A549 (cell line): ENCODE measurements around the gene CD69. TPM values are rescaled to one million over a fixed set of nuclear protein-coding genes. Genes with fewer than 3 reads are reported as not detected.

Source experiments
- ATAC-seq, 2 experiments: fragments of 200-7000 bp in 1 of 2; fragments of >200 bp in 1 of 2; cut with Nextera tagmentation in 1 of 2; cut with Tn5 transposase in 1 of 2; 3 replicates each; pipeline versions ENCODE4 v1.8.0 to v1.9.1; 2018 to 2020; ENCODE audit warnings: mild to moderate bottlenecking in 1 of 2, moderate library complexity in 1 of 2
- CTCF ChIA-PET: fragments of 300-600 bp; sonication (Branson Sonifier 250); formaldehyde crosslinking; extraction: SDS; loops from one replicate; lab custom pipeline; 2021; ENCODE audit warnings: antibody characterized with exemption, inconsistent platforms; lab: Yijun Ruan, JAX
- POLR2A ChIA-PET: fragments of 350-600 bp; formaldehyde crosslinking; extraction: SDS; loops from one replicate; lab custom pipeline; 2021; ENCODE audit warnings: antibody characterized with exemption, inconsistent platforms; lab: Yijun Ruan, JAX
- DNase-seq, 2 experiments: peaks; one replicate each; pipeline versions ENCODE4 v3.0.0 to v3.0.0-alpha.2; 2011 to 2016; ENCODE audit warnings: low read depth in 1 of 2, low spot score in 1 of 2
- FAIRE-seq: peaks from 2 replicates; lab custom pipeline; 2011; peaks lifted over from hg19 to GRCh38; lab: Jason Lieb, UNC
- H3K27ac ChIP-seq, 2 experiments: fragments of >200 bp; sonication (Bioruptor Twin); formaldehyde crosslinking; 3 replicates each; pipeline ENCODE4 v1.5.1; 2016 to 2017
- H3K4me1 ChIP-seq: fragments of >200 bp; sonication (Bioruptor Twin); formaldehyde crosslinking; 3 replicates; pipeline ENCODE4 v1.6.1; 2016
- H3K4me2 ChIP-seq: fragments of >200 bp; sonication (Bioruptor Twin); formaldehyde crosslinking; 3 replicates; pipeline ENCODE4 v1.6.1; 2016
- H3K4me3 ChIP-seq: fragments of >200 bp; sonication (Bioruptor Twin); formaldehyde crosslinking; 3 replicates; pipeline ENCODE4 v1.5.1; 2016
- H3K9me3 ChIP-seq: fragments of >200 bp; sonication (Bioruptor Twin); formaldehyde crosslinking; 3 replicates; pipeline ENCODE4 v1.6.1; 2016
- ATOH8 ChIP-seq: fragments of 250-450 bp; sonication (Bioruptor Pico); IDR thresholded peaks from 2 replicates; pipeline ENCODE4 v1.5.0; 2020; ENCODE audit warnings: low read depth, mild to moderate bottlenecking, moderate library complexity
- CEBPB ChIP-seq, 2 experiments: fragments of >200 bp in 1 of 2; sonication (Bioruptor Twin) in 1 of 2; formaldehyde crosslinking in 1 of 2; IDR thresholded peaks; 2 replicates each; pipeline ENCODE4 v1.6.1; 2012 to 2016
- CHD2 ChIP-seq: fragments of 150-350 bp; IDR thresholded peaks from 2 replicates; pipeline ENCODE4 v1.6.1; 2014; ENCODE audit warnings: low read length; ENCODE audit not compliant: partially characterized antibody
- CHD4 ChIP-seq: fragments of 200-600 bp; sonication (generic); IDR thresholded peaks from 2 replicates; pipeline ENCODE4 v1.6.1; 2016; ENCODE audit warnings: antibody characterized with exemption, mild to moderate bottlenecking, borderline replicate concordance
- EHF ChIP-seq: fragments of 250-450 bp; sonication (Bioruptor Pico); IDR thresholded peaks from 2 replicates; pipeline ENCODE4 v1.5.0; 2020; ENCODE audit warnings: mild to moderate bottlenecking
- ESRRA ChIP-seq: fragments of 150-350 bp; IDR thresholded peaks from 2 replicates; pipeline ENCODE4 v1.6.1; 2014; ENCODE audit warnings: mild to moderate bottlenecking, low read length, borderline replicate concordance
- HMGXB4 ChIP-seq: fragments of 250-450 bp; sonication (Bioruptor Pico); IDR thresholded peaks from 2 replicates; pipeline ENCODE4 v1.5.0; 2021; ENCODE audit warnings: mild to moderate bottlenecking, moderate library complexity, borderline replicate concordance
- HOXB13 ChIP-seq: fragments of 250-450 bp; sonication (Bioruptor Pico); IDR thresholded peaks from 2 replicates; pipeline ENCODE4 v1.5.0; 2020; ENCODE audit warnings: low read depth, mild to moderate bottlenecking, moderate library complexity
- JUN ChIP-seq, 2 experiments: fragments of >200 bp; sonication (Bioruptor Twin); formaldehyde crosslinking; IDR thresholded peaks; 2 replicates in 1 of 2; 3 replicates in 1 of 2; pipeline ENCODE4 v1.6.1; 2016 to 2017
- KDM5A ChIP-seq: fragments of 200-600 bp; sonication (generic); IDR thresholded peaks from 2 replicates; pipeline ENCODE4 v1.6.1; 2016; ENCODE audit warnings: antibody characterized with exemption, mild to moderate bottlenecking
- MAFK ChIP-seq: fragments of 450-650 bp; IDR thresholded peaks from 2 replicates; pipeline ENCODE4 v1.6.1; 2014; ENCODE audit not compliant: partially characterized antibody
- MYC ChIP-seq: IDR thresholded peaks from 2 replicates; pipeline ENCODE4 v1.6.1; 2012; ENCODE audit warnings: mild to moderate bottlenecking, inconsistent platforms, low read length, improper control_type of control experiment, borderline replicate concordance
- NFE2L2 ChIP-seq: fragments of 150-350 bp; conservative IDR thresholded peaks from 2 replicates; pipeline ENCODE4 v1.6.1; 2014; ENCODE audit warnings: low read length
- POLR2A ChIP-seq: IDR thresholded peaks from 2 replicates; pipeline ENCODE4 v1.6.1; 2012; ENCODE audit warnings: mild to moderate bottlenecking, low read length
- RARB ChIP-seq: fragments of 250-450 bp; sonication (Bioruptor Pico); IDR thresholded peaks from 2 replicates; pipeline ENCODE4 v1.8.0; 2021; ENCODE audit warnings: mild to moderate bottlenecking, moderate library complexity
- RCOR1 ChIP-seq: fragments of 150-350 bp; IDR thresholded peaks from 2 replicates; pipeline ENCODE4 v1.6.1; 2014; ENCODE audit warnings: antibody characterized with exemption, low read length, low read depth
- RFX5 ChIP-seq: fragments of 450-650 bp; IDR thresholded peaks from 2 replicates; pipeline ENCODE4 v1.7.1; 2014; ENCODE audit warnings: antibody characterized with exemption, mild to moderate bottlenecking, moderate library complexity
- RNF2 ChIP-seq: fragments of 200-600 bp; sonication (generic); IDR thresholded peaks from 2 replicates; pipeline ENCODE4 v1.6.1; 2016; ENCODE audit warnings: low read depth, mild to moderate bottlenecking, antibody characterized with exemption, moderate library complexity, borderline replicate concordance
- SMC3 ChIP-seq: fragments of >200 bp; sonication (Bioruptor Twin); formaldehyde crosslinking; IDR thresholded peaks from 3 replicates; pipeline ENCODE4 v1.6.1; 2018; ENCODE audit warnings: inconsistent platforms
- TP53 ChIP-seq: fragments of 250-450 bp; sonication (Bioruptor Pico); IDR thresholded peaks from 2 replicates; pipeline ENCODE4 v1.5.0; 2021; ENCODE audit warnings: mild to moderate bottlenecking, moderate library complexity
- ZFP36 ChIP-seq: fragments of 450-650 bp; IDR thresholded peaks from 2 replicates; pipeline ENCODE4 v1.6.1; 2014; ENCODE audit warnings: borderline replicate concordance; ENCODE audit not compliant: partially characterized antibody
- ZSCAN20 ChIP-seq: fragments of 250-450 bp; sonication (Bioruptor Pico); IDR thresholded peaks from 2 replicates; pipeline ENCODE4 v1.8.0; 2022; ENCODE audit warnings: mild to moderate bottlenecking, moderate library complexity
- WGBS: methylation state at CpG from one replicate; pipeline ENCODE4 v1.1.6; 2017; ENCODE audit errors: missing lambda C conversion rate; 5-methylcytosine and 5-hydroxymethylcytosine counted together
- polyA plus RNA-seq, 4 experiments: library from polyadenylated mRNA; depleted of rRNA in 3 of 4; stranded (reverse); fragments of >200 nt; fragmentation: RNase III in 1 of 4; extraction: RNeasy Plus Mini Kit Qiagen cat#74134 plus additional on column Dnase treatment in 1 of 4; gene quantifications; 2 replicates in 3 of 4; 3 replicates in 1 of 4; pipeline ENCODE4 v1.2.3, GENCODE V29; 2011 to 2017

CD69 gene
- polyA plus RNA-seq, 2 of the 4 experiments (the other 2 are of a cell fraction) = not detected

- ChIA-PET POLR2A (no interaction called here), CTCF (no interaction called here)
Observed at GRCh38 chr12:9729082-9729481, 31.6 kb downstream of the CD69 start.

GRCh38 chr12:9727813-9728212 is 32.9 kb downstream of the CD69 start:
- Histone ChIP-seq H3K27ac (no peak overlapping the region), H3K4me3 (no peak overlapping the region), H3K4me1 (peaks cover 6% of the 10 kb centered on the region), H3K4me2 (no peak overlapping the region), H3K9me3 (no peaks in the 10 kb centered on the region)
- FAIRE-seq = no peak
- no peak for DNase-seq
- TF ChIP-seq ZFP36 (no peak), ATOH8 (no peak), CEBPB (IDR thresholded peaks at IDR 0.05) (no peak), JUN (IDR thresholded peaks at IDR 0.05) (no peak), SMC3 (no peak), RFX5 (no peak)
- POLR2A ChIA-PET = no interaction called here
- no peak for ATAC-seq
- WGBS = 55% methylated on average over 1 of the region's 1 CpG
- CTCF ChIA-PET = no interaction called here

More at GRCh38 chr12:9729082-9729481, 31.6 kb downstream of the CD69 start:
- ATAC-seq = no peak
- FAIRE-seq = no peak
- Histone ChIP-seq H3K9me3 (no peaks in the 10 kb centered on the region), H3K4me2 (no peak overlapping the region), H3K4me3 (no peak overlapping the region), H3K27ac (no peak overlapping the region), H3K4me1 (no peaks in the 10 kb centered on the region)
- no peak for DNase-seq
- TF ChIP-seq TP53 (CRISPR knock-in tag) = no peak
- TF ChIP-seq EHF = no peak
- no peak for TF ChIP-seq ZSCAN20
- no peak for TF ChIP-seq ZFP36
- TF ChIP-seq NFE2L2 = no peak
- TF ChIP-seq MAFK = no peak
- TF ChIP-seq HOXB13 (CRISPR knock-in tag) = no peak
- TF ChIP-seq MYC = no peak
- no peak for TF ChIP-seq CHD4
- TF ChIP-seq CHD2 = no peak
- TF ChIP-seq RNF2 = no peak
- TF ChIP-seq HMGXB4 = no peak
- no peak for TF ChIP-seq RARB (CRISPR knock-in tag)
- no peak for TF ChIP-seq KDM5A
- TF ChIP-seq JUN (IDR thresholded peaks at IDR 0.05) = no peak
- no peak for TF ChIP-seq POLR2A
- no peak for TF ChIP-seq ESRRA

GRCh38 chr12:9725213-9725870 is 35.4 kb downstream of the CD69 start:
- TF ChIP-seq RCOR1 (no peak), ESRRA (no peak), RFX5 (no peak)
- DNase-seq (no peak), ATAC-seq (no peak), FAIRE-seq (peak; percentile 51)
- POLR2A ChIA-PET = no interaction called here
- H3K4me2 ChIP-seq = no peak overlapping the region
- H3K9me3 ChIP-seq = no peaks in the 10 kb centered on the region
- H3K27ac ChIP-seq = no peak overlapping the region
- no peak overlapping the region for H3K4me3 ChIP-seq
- H3K4me1 ChIP-seq = peaks cover 30% of the 10 kb centered on the region
- WGBS = 80% methylated on average over 2 of the region's 2 CpGs
- CTCF ChIA-PET = interaction anchor here (2.2 kb wide), 1 partner anchor 17 kb away, joined by 7 read pairs; no protein-coding TSS in a partner anchor
